Hepatocyte (in vitro differentiated cells): ENCODE results near the gene NCF2. TPM values are rescaled to one million over a fixed set of nuclear protein-coding genes. Genes with fewer than 3 reads are reported as not detected.

Experiments used
- DNase-seq: peaks from one replicate; pipeline ENCODE4 v3.0.0-alpha.2; 2016; ENCODE audit warnings: low spot score
- H2AFZ ChIP-seq: fragments of 200-600 bp; sonication (generic); 2 replicates; pipeline ENCODE4 v1.6.0; 2016; ENCODE audit warnings: antibody characterized with exemption, mild to moderate bottlenecking
- H3K27ac ChIP-seq: fragments of 200-600 bp; sonication (generic); 2 replicates; pipeline ENCODE4 v1.5.1; 2016; ENCODE audit warnings: mild to moderate bottlenecking
- H3K27me3 ChIP-seq: fragments of 200-600 bp; sonication (generic); 2 replicates; pipeline ENCODE4 v1.6.1; 2016
- H3K36me3 ChIP-seq: fragments of 200-600 bp; sonication (generic); replicated peaks from 2 replicates; pipeline ENCODE4 v1.5.1; 2016; ENCODE audit warnings: low read depth; ENCODE audit not compliant: insufficient read depth
- H3K4me1 ChIP-seq: fragments of 200-600 bp; sonication (generic); 2 replicates; pipeline ENCODE4 v1.5.1; 2016; ENCODE audit warnings: mild to moderate bottlenecking, moderate library complexity; ENCODE audit not compliant: insufficient read depth
- H3K4me2 ChIP-seq: fragments of 200-600 bp; sonication (generic); 2 replicates; pipeline ENCODE4 v1.6.0; 2016
- H3K4me3 ChIP-seq: fragments of 200-600 bp; sonication (generic); 2 replicates; pipeline ENCODE4 v1.5.1; 2016; ENCODE audit warnings: mild to moderate bottlenecking
- H3K79me2 ChIP-seq: fragments of 200-600 bp; sonication (generic); 2 replicates; pipeline ENCODE4 v1.6.0; 2017; ENCODE audit warnings: mild to moderate bottlenecking
- H3K9me2 ChIP-seq: fragments of 200-600 bp; sonication (generic); replicated peaks from 2 replicates; pipeline ENCODE4 v1.6.0; 2017; ENCODE audit warnings: mild to moderate bottlenecking; ENCODE audit not compliant: insufficient read depth
- H3K9me3 ChIP-seq: fragments of 200-600 bp; sonication (generic); 2 replicates; pipeline ENCODE4 v1.5.1; 2016; ENCODE audit warnings: low read depth, mild to moderate bottlenecking
- H4K20me1 ChIP-seq: fragments of 200-600 bp; sonication (generic); 2 replicates; pipeline ENCODE4 v1.6.0; 2016; ENCODE audit warnings: mild to moderate bottlenecking; ENCODE audit not compliant: insufficient read depth, poor library complexity, severe bottlenecking
- CTCF ChIP-seq: fragments of 200-600 bp; sonication (generic); IDR thresholded peaks from 2 replicates; pipeline ENCODE4 v1.5.1; 2016; ENCODE audit warnings: antibody characterized with exemption, mild to moderate bottlenecking; ENCODE audit not compliant: poor library complexity
- EZH2 ChIP-seq: fragments of 200-600 bp; sonication (generic); IDR thresholded peaks from 2 replicates; pipeline ENCODE4 v1.6.1; 2016; ENCODE audit warnings: antibody characterized with exemption, mild to moderate bottlenecking, borderline replicate concordance
- EZH2phosphoT487 ChIP-seq: fragments of 200-600 bp; sonication (generic); IDR thresholded peaks from one replicate; pipeline ENCODE4 v1.6.1; 2018; ENCODE audit warnings: antibody characterized with exemption, mild to moderate bottlenecking, low read depth, moderate library complexity; ENCODE audit not compliant: unreplicated experiment, severe bottlenecking
- WGBS: methylation state at CpG from one replicate; pipeline ENCODE4 v1.1.6; 2016; ENCODE audit warnings: low lambda C conversion rate; ENCODE audit errors: missing lambda C conversion rate; 5-methylcytosine and 5-hydroxymethylcytosine counted together
- polyA plus RNA-seq: library from polyadenylated mRNA; unstranded; fragments of >200 nt; fragmentation: Nextera tagmentation; extraction: Ambion mirVana; gene quantifications from 2 replicates; pipeline ENCODE4 v1.2.1, GENCODE V29; 2016
- total RNA-seq: library from RNA; depleted of rRNA; stranded (reverse); fragments of >200 nt; gene quantifications from 2 replicates; pipeline ENCODE4 v1.2.3, GENCODE V29; 2014

NCF2 gene
- total and polyA plus RNA-seq, 2 experiments from 2014 or later: 3.1 to 13.7 TPM

- Histone ChIP-seq H3K36me3 (no peaks in the 10 kb centered on the region), H3K9me2 (no peaks in the 10 kb centered on the region), H4K20me1 (no peaks in the 10 kb centered on the region), H3K4me3 (no peak overlapping the region), H3K79me2 (no peaks in the 10 kb centered on the region), H3K27me3 (no peaks in the 10 kb centered on the region), H3K4me1 (no peaks in the 10 kb centered on the region), H3K27ac (no peak overlapping the region), H2AFZ (no peak overlapping the region), H3K4me2 (no peak overlapping the region), H3K9me3 (no peaks in the 10 kb centered on the region)
- 95% methylated on average over 5 of the region's 5 CpGs for WGBS
- no peak for DNase-seq
- TF ChIP-seq EZH2 (no peak), EZH2phosphoT487 (no peak)
Observed at GRCh38 chr1:183567584-183567983, 22.7 kb downstream of the NCF2 start.

GRCh38 chr1:183566026-183566425 lies 24.2 kb downstream of the NCF2 start:
- Histone ChIP-seq H3K4me2 (no peak overlapping the region), H3K4me3 (no peak overlapping the region)
- TF ChIP-seq CTCF (no peak), EZH2phosphoT487 (no peak), EZH2 (no peak)

GRCh38 chr1:183565261-183565660 lies 25.0 kb downstream of the NCF2 start:
- H3K9me3 ChIP-seq: no peaks in the 10 kb centered on the region
- no peak overlapping the region for H3K4me3 ChIP-seq
- DNase-seq: no peak
- no peaks in the 10 kb centered on the region for H3K79me2 ChIP-seq
- no peaks in the 10 kb centered on the region for H3K9me2 ChIP-seq
- no peak overlapping the region for H2AFZ ChIP-seq
- 78% methylated on average over 4 of the region's 4 CpGs for WGBS
- H4K20me1 ChIP-seq: no peaks in the 10 kb centered on the region
- H3K27ac ChIP-seq: no peak overlapping the region
- H3K36me3 ChIP-seq: no peaks in the 10 kb centered on the region
- TF ChIP-seq EZH2 (no peak), EZH2phosphoT487 (no peak), CTCF (no peak)
- H3K4me2 ChIP-seq: no peak overlapping the region
- H3K27me3 ChIP-seq: no peaks in the 10 kb centered on the region
- H3K4me1 ChIP-seq: no peaks in the 10 kb centered on the region

More at GRCh38 chr1:183566026-183566425, 24.2 kb downstream of the NCF2 start:
- Histone ChIP-seq H3K4me1 (no peaks in the 10 kb centered on the region), H3K27me3 (no peaks in the 10 kb centered on the region), H2AFZ (no peak overlapping the region), H3K36me3 (no peaks in the 10 kb centered on the region), H3K9me2 (no peaks in the 10 kb centered on the region), H4K20me1 (no peaks in the 10 kb centered on the region), H3K79me2 (no peaks in the 10 kb centered on the region), H3K9me3 (no peaks in the 10 kb centered on the region), H3K27ac (no peak overlapping the region)
- WGBS: 92% methylated on average over 2 of the region's 2 CpGs
- DNase-seq: no peak

GRCh38 chr1:183562701-183563100 lies 27.6 kb downstream of the NCF2 start:
- Histone ChIP-seq H3K4me3 (no peak overlapping the region), H3K36me3 (no peaks in the 10 kb centered on the region), H3K4me1 (no peaks in the 10 kb centered on the region), H4K20me1 (no peaks in the 10 kb centered on the region), H2AFZ (no peak overlapping the region), H3K4me2 (no peak overlapping the region), H3K9me3 (no peaks in the 10 kb centered on the region), H3K9me2 (no peaks in the 10 kb centered on the region), H3K79me2 (no peaks in the 10 kb centered on the region), H3K27me3 (no peaks in the 10 kb centered on the region), H3K27ac (no peak overlapping the region)
- DNase-seq: no peak
- 100% methylated on average over 2 of the region's 2 CpGs for WGBS
- TF ChIP-seq EZH2 (no peak), CTCF (no peak)
